ENCODE measurements around the gene ABLIM1.

DNA sequence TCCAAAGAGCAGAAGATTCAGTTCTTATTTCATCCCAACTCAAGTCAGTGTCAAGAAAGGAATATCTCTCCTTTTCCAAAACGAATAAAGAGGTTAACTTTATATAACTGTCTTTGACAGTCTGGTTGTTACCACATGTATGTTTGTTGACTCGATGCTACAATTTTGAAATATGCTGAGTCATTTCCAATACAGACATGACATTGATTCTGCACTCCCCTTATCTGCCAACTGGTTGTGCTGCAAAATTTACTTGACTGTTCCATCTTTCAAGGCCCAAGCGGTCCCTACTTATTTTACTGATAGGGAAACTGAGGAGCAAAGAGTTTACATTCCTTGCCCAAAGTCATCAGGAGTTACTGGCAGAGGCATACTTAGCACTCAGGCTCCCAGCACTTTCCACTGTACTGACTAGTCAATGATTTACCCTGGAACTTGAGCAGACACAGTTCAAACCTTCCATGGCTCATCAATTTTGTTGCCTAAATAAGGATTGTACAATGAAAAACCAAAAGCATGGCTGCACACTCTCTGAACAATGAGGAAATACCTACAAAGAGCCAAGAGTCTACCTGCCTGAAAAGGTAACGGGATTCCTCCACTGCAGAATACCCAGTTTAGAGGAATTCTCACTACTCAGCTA, 52.8 kb downstream of the ABLIM1 start:
- TF ChIP-seq, protein P1, sequence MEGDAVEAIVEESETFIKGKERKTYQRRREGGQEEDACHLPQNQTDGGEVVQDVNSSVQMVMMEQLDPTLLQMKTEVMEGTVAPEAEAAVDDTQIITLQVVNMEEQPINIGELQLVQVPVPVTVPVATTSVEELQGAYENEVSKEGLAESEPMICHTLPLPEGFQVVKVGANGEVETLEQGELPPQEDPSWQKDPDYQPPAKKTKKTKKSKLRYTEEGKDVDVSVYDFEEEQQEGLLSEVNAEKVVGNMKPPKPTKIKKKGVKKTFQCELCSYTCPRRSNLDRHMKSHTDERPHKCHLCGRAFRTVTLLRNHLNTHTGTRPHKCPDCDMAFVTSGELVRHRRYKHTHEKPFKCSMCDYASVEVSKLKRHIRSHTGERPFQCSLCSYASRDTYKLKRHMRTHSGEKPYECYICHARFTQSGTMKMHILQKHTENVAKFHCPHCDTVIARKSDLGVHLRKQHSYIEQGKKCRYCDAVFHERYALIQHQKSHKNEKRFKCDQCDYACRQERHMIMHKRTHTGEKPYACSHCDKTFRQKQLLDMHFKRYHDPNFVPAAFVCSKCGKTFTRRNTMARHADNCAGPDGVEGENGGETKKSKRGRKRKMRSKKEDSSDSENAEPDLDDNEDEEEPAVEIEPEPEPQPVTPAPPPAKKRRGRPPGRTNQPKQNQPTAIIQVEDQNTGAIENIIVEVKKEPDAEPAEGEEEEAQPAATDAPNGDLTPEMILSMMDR (conservative IDR thresholded peaks at IDR 0.05; ENCODE audit: low read depth, low read length), result no peak
- no peak for TF ChIP-seq EZH2 (IDR thresholded peaks at IDR 0.05; ENCODE audit: borderline replicate concordance, low read depth, low read length, poor library complexity, severe bottlenecking)
